LNCaP clone FGC (cell line): ENCODE results near the gene ABL2.
"Not testable (repeated sequence)": the region's sequence is repeated elsewhere in the genome, so short reads cannot be mapped to it uniquely, and the experiment has no call there.

Experiments used
- DNase-seq: peaks from one replicate; pipeline ENCODE4 v3.0.0-alpha.2; 2011; ENCODE audit warnings: low read depth
- H3K4me3 ChIP-seq: 2 replicates; pipeline ENCODE4 v1.5.1; 2011; ENCODE audit warnings: mild to moderate bottlenecking, low read depth, low read length, control low read depth
- TF ChIP-seq, protein P1 (sequence below): IDR thresholded peaks from 2 replicates; pipeline ENCODE4 v1.5.1; 2012; ENCODE audit warnings: mild to moderate bottlenecking; ENCODE audit not compliant: control insufficient read depth, insufficient read depth; ENCODE audit errors: extremely low read depth

Gene ABL2

DNA sequence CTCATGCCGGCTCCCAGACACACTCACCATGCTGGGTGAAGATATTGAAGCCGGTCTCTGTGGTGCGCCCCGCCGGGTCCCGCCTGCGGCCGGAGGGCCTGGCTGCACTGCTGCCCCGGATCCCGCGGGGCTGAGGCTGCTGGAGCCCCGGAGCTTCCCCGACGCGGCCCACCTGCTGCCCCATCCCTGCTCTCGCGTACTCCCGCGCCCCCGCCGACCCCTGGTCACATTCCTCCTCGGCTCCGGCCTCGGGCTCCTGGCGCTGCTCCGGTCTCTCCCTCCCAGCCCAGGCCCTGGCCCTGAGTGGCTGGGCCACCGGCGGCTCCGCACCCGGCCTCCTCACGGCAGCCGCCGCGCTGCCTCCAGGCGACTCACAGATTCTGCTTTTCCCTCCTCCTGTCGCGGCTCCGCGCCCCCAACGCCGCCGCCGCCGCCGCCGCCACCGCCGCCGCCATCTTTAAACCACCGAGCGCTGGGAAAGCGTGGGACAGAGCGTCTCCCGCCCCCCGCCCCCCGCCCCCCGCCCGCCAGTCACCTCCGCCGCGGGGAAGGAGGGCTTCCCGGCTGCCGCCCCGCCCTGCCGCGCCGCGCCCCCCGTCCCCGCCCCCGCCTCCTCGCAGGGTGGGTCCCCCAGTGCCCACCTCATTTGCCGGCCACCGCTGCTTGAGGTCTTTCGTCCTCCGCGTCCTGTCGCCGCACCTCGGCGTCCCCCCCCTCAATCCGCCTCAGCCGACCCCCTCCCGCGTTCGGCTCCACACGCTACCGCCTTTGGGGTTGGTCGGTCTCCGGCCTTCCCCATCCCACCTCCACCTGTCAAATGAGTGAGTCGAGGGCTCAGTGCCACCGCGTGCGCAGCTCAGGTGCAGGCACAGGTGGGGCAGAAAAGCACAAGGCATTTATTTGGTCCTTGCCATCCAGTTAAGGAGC lies at the start of gene ABL2:
Gene ABL2, minus strand, starts transcription at position 464 of the 927 bp plus-strand sequence. Its CDS starts 280 bp downstream, at position 184.
- H3K4me3 ChIP-seq: peak within 1 kb of the TSS; percentile 87
- peak; percentile 15 for DNase-seq
- TF ChIP-seq, protein P1, sequence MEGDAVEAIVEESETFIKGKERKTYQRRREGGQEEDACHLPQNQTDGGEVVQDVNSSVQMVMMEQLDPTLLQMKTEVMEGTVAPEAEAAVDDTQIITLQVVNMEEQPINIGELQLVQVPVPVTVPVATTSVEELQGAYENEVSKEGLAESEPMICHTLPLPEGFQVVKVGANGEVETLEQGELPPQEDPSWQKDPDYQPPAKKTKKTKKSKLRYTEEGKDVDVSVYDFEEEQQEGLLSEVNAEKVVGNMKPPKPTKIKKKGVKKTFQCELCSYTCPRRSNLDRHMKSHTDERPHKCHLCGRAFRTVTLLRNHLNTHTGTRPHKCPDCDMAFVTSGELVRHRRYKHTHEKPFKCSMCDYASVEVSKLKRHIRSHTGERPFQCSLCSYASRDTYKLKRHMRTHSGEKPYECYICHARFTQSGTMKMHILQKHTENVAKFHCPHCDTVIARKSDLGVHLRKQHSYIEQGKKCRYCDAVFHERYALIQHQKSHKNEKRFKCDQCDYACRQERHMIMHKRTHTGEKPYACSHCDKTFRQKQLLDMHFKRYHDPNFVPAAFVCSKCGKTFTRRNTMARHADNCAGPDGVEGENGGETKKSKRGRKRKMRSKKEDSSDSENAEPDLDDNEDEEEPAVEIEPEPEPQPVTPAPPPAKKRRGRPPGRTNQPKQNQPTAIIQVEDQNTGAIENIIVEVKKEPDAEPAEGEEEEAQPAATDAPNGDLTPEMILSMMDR: no peak

DNA sequence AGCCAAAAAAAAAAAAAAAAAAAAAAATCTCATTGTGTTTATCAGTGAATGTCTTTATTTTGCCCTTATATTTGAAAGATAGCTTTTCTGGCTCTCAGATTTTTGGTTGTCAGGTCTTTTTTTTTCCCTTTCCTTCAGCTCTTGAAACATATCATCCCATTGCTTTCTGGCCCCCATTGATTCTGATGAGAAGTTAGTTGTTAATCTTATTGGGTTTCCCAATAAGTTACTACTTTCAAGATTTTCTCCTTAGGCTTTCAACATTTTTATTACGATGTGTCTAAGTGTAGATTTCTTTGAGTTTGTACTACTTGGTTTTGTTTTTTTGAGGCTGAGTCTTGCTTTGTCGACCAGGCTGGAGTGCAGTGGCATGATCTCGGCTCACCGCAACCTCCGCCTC lies 49.4 kb upstream of the ABL2 start:
- no peak overlapping the region for H3K4me3 ChIP-seq
- DNase-seq: no peak
- TF ChIP-seq, protein P1: no peak

DNA sequence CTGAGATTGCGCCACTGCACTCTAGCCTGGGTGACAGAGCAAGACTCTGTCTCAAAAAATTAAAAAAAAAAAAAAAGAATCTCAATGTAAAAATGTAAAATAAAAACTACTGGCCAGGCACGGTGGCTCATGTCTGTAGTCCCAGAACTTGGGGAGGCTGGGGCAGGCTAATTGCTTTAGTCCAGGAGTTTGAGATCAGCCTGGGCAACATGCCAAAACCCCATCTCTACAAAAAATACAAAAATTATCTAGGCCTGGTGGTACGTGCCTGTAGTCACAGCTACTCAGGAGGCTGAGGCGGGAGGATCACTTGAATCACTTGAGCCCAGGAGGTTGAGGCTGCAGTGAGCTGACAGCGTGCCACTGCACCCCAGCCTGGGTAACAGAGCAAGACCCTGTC lies 44.9 kb upstream of the ABL2 start:
- not testable (repeated sequence) for H3K4me3 ChIP-seq, DNase-seq

DNA sequence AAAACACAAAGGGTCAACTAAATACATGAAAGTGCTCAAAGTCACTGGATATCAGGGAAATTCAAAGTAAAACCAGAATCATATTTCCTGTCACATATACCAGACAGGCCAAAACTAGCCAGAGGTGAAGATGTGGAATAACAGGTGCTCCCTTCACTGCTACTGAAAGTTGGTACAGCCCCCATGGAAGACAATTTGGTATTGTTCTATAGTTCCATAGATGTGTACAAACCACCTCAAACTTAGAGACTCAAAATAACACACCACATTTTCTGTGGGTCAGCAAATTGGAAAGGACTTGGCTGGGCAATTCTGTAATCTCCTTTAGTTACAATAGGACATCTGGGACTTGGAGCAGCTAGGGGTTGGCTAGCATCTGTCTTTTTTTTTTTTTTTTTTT lies 39.6 kb upstream of the ABL2 start:
- TF ChIP-seq, protein P1: no peak
- no peak for DNase-seq
- no peak overlapping the region for H3K4me3 ChIP-seq

DNA sequence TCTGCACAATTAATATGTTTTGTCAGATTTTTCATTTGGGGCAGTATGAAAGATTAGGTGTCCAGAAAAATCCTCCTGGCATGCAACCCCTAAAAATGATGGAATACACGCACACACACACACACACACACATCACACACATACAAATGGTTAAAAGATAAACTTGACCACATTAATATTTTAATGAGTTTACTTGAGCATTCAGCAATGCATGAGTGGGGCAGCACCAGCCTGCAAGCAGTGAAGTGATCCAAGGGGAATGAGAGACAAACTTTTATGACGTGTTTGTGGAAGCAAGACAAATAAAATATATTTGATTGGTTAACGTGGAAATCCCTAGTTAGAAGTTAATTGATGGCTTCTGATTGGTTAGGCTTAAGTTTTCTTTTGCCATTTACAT lies 35.0 kb upstream of the ABL2 start:
- peak; percentile 47 for DNase-seq
- TF ChIP-seq, protein P1: no peak
- no peak overlapping the region for H3K4me3 ChIP-seq

DNA sequence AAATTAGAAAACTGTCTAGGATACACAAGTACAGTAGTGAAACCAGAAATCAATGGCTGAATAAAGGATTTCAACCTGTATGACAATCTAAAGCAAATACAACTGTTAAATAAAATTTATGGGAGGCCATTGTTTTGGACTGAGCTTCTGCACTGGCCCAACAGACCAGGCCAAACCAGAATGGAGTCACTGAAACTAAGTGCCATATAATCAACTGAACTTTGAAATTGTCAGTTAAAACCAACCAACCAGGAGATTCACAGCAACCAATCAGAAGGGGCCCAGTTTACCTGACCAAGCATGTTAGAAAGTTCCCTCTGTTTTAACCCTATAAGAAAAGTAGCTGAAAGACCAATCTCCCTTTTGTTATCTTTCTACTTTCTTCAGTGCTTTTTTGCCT lies 33.6 kb upstream of the ABL2 start:
- DNase-seq: no peak

DNA sequence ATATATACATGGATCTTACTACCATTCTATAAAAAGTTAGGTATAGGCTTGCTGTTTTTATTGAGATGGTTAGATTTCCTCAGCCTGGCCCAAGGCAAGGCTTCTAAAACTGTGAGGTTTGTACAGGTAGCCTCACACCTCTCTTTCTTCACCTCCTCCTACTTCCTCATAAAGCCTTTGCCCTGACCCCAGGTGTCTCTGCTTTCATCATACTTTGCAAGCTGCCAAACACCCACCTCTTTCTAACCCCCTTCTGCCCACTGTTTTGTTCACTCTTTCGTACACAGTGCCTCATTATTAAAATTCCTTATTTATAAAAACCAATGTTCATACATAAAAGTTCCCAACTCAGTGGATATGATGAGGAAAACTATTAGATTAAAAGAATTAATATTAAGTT lies 32.7 kb upstream of the ABL2 start:
- H3K4me3 ChIP-seq: no peak overlapping the region
- no peak for DNase-seq
- TF ChIP-seq, protein P1: no peak

More for the DNA sequence above, 33.6 kb upstream of the ABL2 start:
- TF ChIP-seq, protein P1: no peak
- H3K4me3 ChIP-seq: no peak overlapping the region
